GM23338 (cell line): ENCODE results near the gene BCORL1.

ENCODE experiments used
- CTCF ChIP-seq, 2 experiments: fragments of 200-600 bp in 1 of 2; sonication (generic) in 1 of 2; conservative IDR thresholded peaks; 2 replicates each; pipeline versions ENCODE4 v1.5.1 to v1.6.1; 2016 to 2017; ENCODE audit warnings: antibody characterized with exemption in 2 of 2, low read depth in 2 of 2, mild to moderate bottlenecking in 2 of 2, moderate library complexity in 1 of 2
- ETS1 ChIP-seq: IDR thresholded peaks from 2 replicates; pipeline ENCODE4 v1.6.1; 2016; ENCODE audit warnings: antibody characterized with exemption
- POLR2AphosphoS5 ChIP-seq: IDR thresholded peaks from 2 replicates; pipeline ENCODE4 v1.6.1; 2016; ENCODE audit warnings: antibody characterized with exemption, low read depth
- ZNF331 ChIP-seq: fragments of 250-450 bp; sonication (Bioruptor Pico); IDR thresholded peaks from 2 replicates; pipeline ENCODE4 v1.5.0; 2020; ENCODE audit warnings: low read depth, mild to moderate bottlenecking, moderate library complexity

- no peak for TF ChIP-seq ZNF331
- no peak for TF ChIP-seq CTCF (conservative IDR thresholded peaks at IDR 0.05; ENCODE audit: low read depth in 2 of 2)
- TF ChIP-seq ETS1 = no peak
- TF ChIP-seq POLR2AphosphoS5 = no peak
Measured at GRCh38 chrX:130106071-130106470, 123.6 kb downstream of the BCORL1 start.
